GM12801 (cell line): ENCODE measurements around the gene METAP1D.

Experiments used
- TF ChIP-seq, protein P1 (sequence below): IDR thresholded peaks from one replicate; pipeline ENCODE4 v1.5.1; 2011; ENCODE audit warnings: control low read depth; ENCODE audit not compliant: insufficient read length; ENCODE audit errors: extremely low read depth

METAP1D gene

DNA sequence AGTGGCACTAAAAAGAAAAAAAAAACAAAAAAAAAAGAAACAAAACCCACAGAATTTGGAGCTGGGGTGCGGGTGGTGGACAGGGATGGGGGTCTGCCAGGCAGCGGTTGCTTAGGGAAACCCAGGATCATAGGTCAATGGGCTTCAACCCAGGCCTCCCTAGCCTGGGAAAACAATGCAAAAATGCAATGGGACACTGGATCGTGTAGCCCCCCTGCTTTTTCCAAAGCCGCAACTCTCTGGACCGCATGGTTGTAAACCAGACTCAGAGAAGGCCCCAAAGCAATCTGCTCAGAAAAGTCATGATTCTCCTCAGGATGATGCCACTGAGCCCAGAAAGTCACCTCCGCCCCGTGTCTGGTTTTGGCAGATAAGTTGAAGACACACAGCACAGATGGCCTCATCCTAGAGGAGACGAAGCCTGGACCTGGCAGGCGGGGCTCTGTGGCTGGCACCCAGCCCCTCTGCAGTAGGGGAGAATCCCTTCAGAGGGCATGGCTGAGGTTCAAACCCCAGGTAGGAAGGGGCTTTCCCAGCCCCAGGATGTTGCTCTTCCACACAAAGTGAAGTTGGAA lies 97.9 kb downstream of the METAP1D start:
- TF ChIP-seq, protein P1, sequence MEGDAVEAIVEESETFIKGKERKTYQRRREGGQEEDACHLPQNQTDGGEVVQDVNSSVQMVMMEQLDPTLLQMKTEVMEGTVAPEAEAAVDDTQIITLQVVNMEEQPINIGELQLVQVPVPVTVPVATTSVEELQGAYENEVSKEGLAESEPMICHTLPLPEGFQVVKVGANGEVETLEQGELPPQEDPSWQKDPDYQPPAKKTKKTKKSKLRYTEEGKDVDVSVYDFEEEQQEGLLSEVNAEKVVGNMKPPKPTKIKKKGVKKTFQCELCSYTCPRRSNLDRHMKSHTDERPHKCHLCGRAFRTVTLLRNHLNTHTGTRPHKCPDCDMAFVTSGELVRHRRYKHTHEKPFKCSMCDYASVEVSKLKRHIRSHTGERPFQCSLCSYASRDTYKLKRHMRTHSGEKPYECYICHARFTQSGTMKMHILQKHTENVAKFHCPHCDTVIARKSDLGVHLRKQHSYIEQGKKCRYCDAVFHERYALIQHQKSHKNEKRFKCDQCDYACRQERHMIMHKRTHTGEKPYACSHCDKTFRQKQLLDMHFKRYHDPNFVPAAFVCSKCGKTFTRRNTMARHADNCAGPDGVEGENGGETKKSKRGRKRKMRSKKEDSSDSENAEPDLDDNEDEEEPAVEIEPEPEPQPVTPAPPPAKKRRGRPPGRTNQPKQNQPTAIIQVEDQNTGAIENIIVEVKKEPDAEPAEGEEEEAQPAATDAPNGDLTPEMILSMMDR: no peak

DNA sequence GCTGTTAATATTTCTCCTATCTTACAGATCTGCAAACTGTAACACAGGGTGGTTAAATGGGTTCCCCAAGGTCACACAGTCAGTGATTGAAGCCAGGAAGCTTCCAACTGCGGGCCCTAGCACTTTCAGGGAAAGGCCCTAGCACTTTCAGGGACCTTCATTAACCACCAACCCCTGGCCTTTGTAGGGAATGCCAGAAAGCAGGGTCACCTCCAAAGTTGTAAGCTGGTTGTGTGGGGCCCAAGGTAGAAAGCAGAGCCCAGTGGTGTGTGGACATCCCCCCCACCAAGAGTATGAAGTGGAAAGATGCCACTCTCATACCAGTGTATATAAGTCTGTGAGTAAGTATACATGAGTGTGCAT lies 98.5 kb downstream of the METAP1D start:
- TF ChIP-seq, protein P1: no peak

DNA sequence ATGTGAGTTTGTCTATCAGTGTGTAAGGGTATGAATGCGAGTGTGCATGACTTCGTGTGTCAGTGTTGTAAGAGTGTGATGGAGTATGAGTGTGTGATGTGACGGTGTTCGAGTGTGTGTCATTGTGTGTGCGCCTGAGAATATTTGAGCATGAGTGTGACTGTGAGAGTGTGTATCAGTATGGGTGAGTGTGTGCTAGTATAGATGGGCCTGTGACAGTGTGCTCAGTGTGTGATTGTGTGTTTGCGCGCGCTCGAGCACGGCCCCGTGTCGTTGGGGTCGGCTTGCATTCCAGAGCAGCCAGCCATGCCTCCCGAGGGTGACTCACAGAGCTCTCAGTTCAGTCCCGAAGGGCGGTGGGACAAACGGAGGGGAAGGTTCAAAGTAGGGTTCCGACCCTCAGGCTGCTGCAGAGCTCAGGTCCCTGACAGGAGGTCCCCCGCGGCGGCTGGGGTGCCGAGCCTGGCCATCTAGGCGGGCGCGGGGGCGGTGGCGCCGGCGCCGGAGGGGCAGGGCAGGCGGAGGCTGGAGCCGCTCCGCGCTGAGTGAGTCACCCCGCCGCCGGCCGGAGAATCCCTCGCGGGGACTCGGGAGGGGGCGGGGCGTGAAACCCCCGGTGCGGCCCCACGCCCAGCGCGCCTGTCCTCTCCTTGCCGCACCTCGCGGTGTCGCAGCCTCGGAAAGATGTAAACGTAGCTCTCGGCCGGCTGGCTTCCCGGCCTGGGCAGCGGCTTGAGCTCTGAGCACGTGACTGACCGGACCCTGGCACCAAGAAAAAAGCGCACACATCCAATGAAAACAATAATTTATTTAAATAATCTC lies 99.1 kb downstream of the METAP1D start:
- TF ChIP-seq, protein P1: no peak

DNA sequence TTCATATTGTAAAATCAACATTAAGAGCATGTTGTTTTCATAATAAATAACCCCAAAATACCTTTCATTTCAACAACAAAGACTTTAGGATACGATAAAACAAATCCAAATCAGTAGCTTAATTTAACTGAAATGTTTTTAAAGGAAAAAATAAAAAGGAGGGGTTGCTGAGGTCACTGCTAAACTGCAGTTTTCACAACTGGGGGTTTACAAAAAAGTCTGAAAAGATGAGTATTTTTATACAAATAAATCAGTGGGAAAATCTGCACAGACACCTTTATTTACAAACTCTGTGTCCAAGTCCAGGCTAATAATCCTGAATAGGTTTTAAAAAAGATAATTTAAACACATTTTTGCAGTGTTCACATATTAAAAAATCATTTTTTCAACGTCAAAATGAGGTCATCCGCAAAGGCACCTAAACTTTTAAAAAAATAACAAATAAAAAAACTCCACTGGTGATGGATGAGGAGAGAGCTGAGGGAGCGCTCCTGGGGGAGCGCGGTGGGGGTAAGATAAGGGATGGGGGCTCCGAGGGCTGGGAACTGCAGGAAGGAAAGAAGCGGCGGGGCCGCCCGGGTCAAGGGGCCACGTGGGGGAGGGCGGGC lies 99.8 kb downstream of the METAP1D start:
- TF ChIP-seq, protein P1: no peak

DNA sequence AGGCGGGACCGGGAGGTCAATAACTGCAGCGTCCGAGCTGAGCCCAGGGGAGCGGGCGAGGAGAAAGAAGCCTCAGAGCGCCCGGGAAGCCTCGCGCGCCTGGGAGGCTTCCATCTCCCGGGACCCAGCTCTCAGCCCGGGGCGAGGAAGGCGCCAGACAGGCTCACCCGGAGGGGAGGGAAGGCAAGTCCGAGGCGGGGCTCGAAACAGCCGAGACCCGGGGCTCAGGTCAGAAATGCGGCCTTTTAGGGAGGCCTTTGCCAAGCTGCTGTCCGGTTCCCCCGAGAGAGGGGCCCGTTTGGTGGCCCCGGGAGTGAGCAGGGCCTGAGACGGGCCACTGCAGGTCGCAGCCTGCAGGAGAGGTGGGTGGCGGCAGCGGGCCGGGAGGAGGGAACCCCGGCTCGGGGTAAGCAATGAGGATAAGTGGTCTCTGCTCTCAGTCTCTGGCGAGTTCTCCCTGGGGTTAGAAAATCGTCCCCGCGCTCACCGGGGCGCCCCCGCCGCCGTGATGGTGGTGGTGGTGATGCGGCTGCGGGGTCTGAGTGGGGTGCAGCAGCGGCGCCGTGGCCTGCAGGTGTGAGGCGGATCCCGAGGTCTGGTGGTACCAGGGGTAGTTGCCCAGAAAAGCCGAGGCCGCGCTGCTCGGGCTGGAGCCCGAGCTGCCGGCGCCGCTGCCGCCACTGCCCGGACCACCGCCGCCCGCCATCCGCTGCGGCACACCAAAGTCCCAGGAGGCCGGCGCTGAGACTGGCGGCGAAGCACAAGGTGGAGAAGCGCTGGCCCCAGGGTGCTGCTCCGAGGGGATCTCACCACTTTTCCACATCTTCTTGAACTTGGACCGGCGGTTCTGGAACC lies 100.6 kb downstream of the METAP1D start:
- TF ChIP-seq, protein P1: no peak

DNA sequence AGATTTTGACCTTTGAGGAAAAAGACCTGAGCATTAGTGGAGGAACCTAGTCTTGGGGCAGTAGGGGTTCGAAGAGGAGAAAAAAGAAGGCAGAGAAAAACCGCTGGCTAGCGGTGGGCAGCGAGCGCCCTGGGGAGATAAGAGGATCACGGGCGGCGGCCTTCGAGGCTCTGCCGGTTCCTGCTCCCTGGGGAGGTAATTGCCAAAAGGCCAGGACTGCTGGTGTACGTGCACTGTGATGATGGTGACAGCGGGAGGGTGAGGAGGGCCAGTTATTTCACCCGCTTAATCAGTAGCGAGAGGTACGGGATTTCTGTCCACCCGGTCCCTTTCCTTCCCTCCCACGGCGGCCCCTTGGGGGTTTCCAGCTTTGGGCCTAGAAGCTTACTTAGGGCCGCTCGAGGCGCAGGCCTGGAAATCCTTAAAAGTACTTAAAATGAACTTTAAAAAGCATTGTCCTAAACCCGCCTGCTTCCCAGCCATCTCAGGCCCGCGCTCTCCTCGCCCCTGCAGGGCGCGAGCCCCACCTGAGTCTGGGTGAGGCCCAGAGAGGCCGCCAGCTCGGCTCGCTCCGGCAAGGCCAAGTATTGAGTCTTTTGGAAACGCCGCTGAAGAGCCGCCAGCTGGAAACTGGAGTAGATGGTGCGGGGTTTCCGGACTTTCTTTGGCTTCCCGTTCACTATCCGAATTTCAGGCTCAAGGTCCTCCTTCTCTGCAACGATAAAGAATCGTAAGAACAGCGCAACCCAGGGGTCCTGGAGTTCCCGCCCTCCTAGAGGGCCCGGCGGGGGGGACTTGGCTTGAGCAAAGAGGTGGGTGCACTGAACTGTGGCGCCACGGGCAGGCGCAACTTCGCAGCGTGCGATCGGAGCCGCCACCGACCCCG lies 101.4 kb downstream of the METAP1D start:
- TF ChIP-seq, protein P1: no peak
